Stomach (tissue), 9 donors: Measurements from ENCODE around the gene MLF1. TPM values are rescaled to one million over a fixed set of nuclear protein-coding genes. Genes with fewer than 3 reads are reported as not detected.

Source experiments
- DNase-seq, 2 donors: peaks; one replicate each; pipeline versions ENCODE4 v3.0.0 to v3.0.0-alpha.2; 2013 to 2019
- H3K27ac ChIP-seq, 5 donors: fragments of 200-600 bp in 4 of 5; sonication (generic) in 4 of 5; one replicate each; pipeline ENCODE4 v1.5.1; 2013 to 2019; ENCODE audit warnings: mild to moderate bottlenecking in 1 of 5, moderate library complexity in 1 of 5
- H3K27me3 ChIP-seq, 3 donors: fragments of 200-600 bp; sonication (generic); one replicate each; pipeline ENCODE4 v1.5.1; 2017 to 2019; ENCODE audit warnings: mixed run types in 1 of 3
- H3K36me3 ChIP-seq, 4 donors: fragments of 200-600 bp; sonication (generic); 1 replicate in 3 of 4; 2 replicates in 1 of 4; pipeline ENCODE4 v1.5.1; 2016 to 2019
- H3K4me1 ChIP-seq, 4 donors: fragments of 200-600 bp; sonication (generic); one replicate each; pipeline ENCODE4 v1.5.1; 2016 to 2019
- H3K4me3 ChIP-seq, 4 donors: fragments of 200-600 bp; sonication (generic) in 3 of 4; one replicate each; pipeline ENCODE4 v1.5.1; 2016 to 2019; ENCODE audit warnings: mild to moderate bottlenecking in 1 of 4
- H3K9me3 ChIP-seq, 4 donors: fragments of 200-600 bp; sonication (generic); one replicate each; pipeline ENCODE4 v1.5.1; 2016 to 2019
- CTCF ChIP-seq, 7 experiments: fragments of 450-650 bp in 4 of 7; fragments of 200-600 bp in 3 of 7; sonication (generic) in 3 of 7; IDR thresholded peaks; one replicate each; pipeline ENCODE4 v1.5.1; 2016 to 2019; ENCODE audit warnings: antibody characterized with exemption in 7 of 7, control low read depth in 2 of 7, mild to moderate bottlenecking in 1 of 7
- EP300 ChIP-seq: sonication (generic); formaldehyde crosslinking; IDR thresholded peaks from one replicate; pipeline ENCODE4 v1.6.1; 2017; ENCODE audit warnings: antibody characterized with exemption
- POLR2A ChIP-seq, 4 donors: fragments of 450-650 bp; IDR thresholded peaks; one replicate each; pipeline ENCODE4 v1.6.1; 2016; ENCODE audit warnings: antibody characterized with exemption in 4 of 4, control low read depth in 2 of 4, mild to moderate bottlenecking in 1 of 4, moderate library complexity in 1 of 4
- POLR2AphosphoS5 ChIP-seq, 3 donors: sonication (generic); formaldehyde crosslinking; IDR thresholded peaks; one replicate each; pipeline ENCODE4 v1.6.1; 2016; ENCODE audit warnings: antibody characterized with exemption in 3 of 3
- WGBS, 5 donors: extraction: QIAGEN DNeasy Blood & Tissue Kit in 3 of 5; methylation state at CpG; one replicate each; pipeline versions ENCODE4 v1.1.5 to v1.1.7; 2013 to 2018; 5-methylcytosine and 5-hydroxymethylcytosine counted together
- intact Hi-C: fragments of 100-400 bp; cut with DNase I; formaldehyde crosslinking; loops from one replicate; pipeline ENCODE4 v1.15.1; 2023; ENCODE audit warnings: low total_unique reads
- polyA plus RNA-seq, 3 donors: library from polyadenylated mRNA; stranded (reverse); fragments of 200-250 nt; gene quantifications; one replicate each; pipeline ENCODE4 v1.2.3, GENCODE V29; 2013
- total RNA-seq, 5 donors: library from RNA; depleted of rRNA; stranded (reverse); fragments of >200 nt; gene quantifications; one replicate each; pipeline versions ENCODE4 v1.1.0 to v1.2.3, GENCODE V29; 2014 to 2016
- donor health status: healthy with polysubstance abuse.
- donor health status: Bipolar disorder and iron deficiency.
- donor health status: healthy.

Gene MLF1
- total and polyA plus RNA-seq, 8 donors, result 1.3 to 18.6 (median 5.8) TPM

- WGBS, 5 donors, result 92 to 100% (median 97%) methylated on average over 1 of the region's 1 CpG
- no peak for DNase-seq
- TF ChIP-seq POLR2AphosphoS5 (IDR thresholded peaks at IDR 0.05) (no peak), CTCF (IDR thresholded peaks at IDR 0.05) (no peak), EP300 (no peak), POLR2A (IDR thresholded peaks at IDR 0.05) (no peak)
- no peaks in the 10 kb centered on the region for H3K36me3 ChIP-seq
- H3K27me3 ChIP-seq, result no peaks in the 10 kb centered on the region
- intact Hi-C loops, result no loop called here
- H3K27ac ChIP-seq, result no peak overlapping the region
- H3K4me1 ChIP-seq, result no peaks in the 10 kb centered on the region
- H3K4me3 ChIP-seq, result no peak overlapping the region
- no peaks in the 10 kb centered on the region for H3K9me3 ChIP-seq
Observed at GRCh38 chr3:158560979-158561378, 10.0 kb upstream of the MLF1 start.

- Histone ChIP-seq H3K4me1 (no peaks in the 10 kb centered on the region), H3K9me3 (no peaks in the 10 kb centered on the region), H3K27ac (no peak overlapping the region), H3K36me3 (no peaks in the 10 kb centered on the region), H3K27me3 (no peaks in the 10 kb centered on the region), H3K4me3 (no peak overlapping the region)
- intact Hi-C loops, result no loop called here
- no peak for DNase-seq
- TF ChIP-seq EP300, result no peak
- no peak for TF ChIP-seq CTCF (IDR thresholded peaks at IDR 0.05)
- no peak for TF ChIP-seq POLR2A (IDR thresholded peaks at IDR 0.05)
- TF ChIP-seq POLR2AphosphoS5 (IDR thresholded peaks at IDR 0.05), result no peak
- 76 to 85% (median 81%) methylated on average over 5 of the region's 5 CpGs for WGBS, 5 donors
Observed at GRCh38 chr3:158562674-158563073, 8.3 kb upstream of the MLF1 start.

GRCh38 chr3:158563076-158563475 is 7.9 kb upstream of the MLF1 start:
- Histone ChIP-seq H3K27me3 (no peaks in the 10 kb centered on the region), H3K4me1 (no peaks in the 10 kb centered on the region), H3K27ac (no peak overlapping the region), H3K4me3 (no peak overlapping the region), H3K36me3 (no peaks in the 10 kb centered on the region), H3K9me3 (no peaks in the 10 kb centered on the region)
- intact Hi-C loops, result no loop called here
- no peak for DNase-seq
- TF ChIP-seq CTCF (IDR thresholded peaks at IDR 0.05) (no peak), EP300 (no peak), POLR2A (IDR thresholded peaks at IDR 0.05) (no peak)

GRCh38 chr3:158565076-158565475 is 5.9 kb upstream of the MLF1 start:
- no peak overlapping the region for H3K27ac ChIP-seq
- intact Hi-C loops, result no loop called here
- H3K27me3 ChIP-seq, result no peaks in the 10 kb centered on the region
- no peak overlapping the region for H3K4me3 ChIP-seq
- WGBS, 5 donors, result 92 to 96% (median 95%) methylated on average over 6 of the region's 6 CpGs
- no peaks in the 10 kb centered on the region for H3K36me3 ChIP-seq
- TF ChIP-seq CTCF (IDR thresholded peaks at IDR 0.05) (no peak), POLR2A (IDR thresholded peaks at IDR 0.05) (no peak), EP300 (no peak), POLR2AphosphoS5 (IDR thresholded peaks at IDR 0.05) (no peak)
- DNase-seq, result no peak
- H3K4me1 ChIP-seq, result peaks cover 0 to under 1% (median 0%) of the 10 kb centered on the region in 4 donors
- H3K9me3 ChIP-seq, result no peaks in the 10 kb centered on the region
